ENCODE results near the gene EML6. TPM values are rescaled to one million over a fixed set of nuclear protein-coding genes. Genes with fewer than 3 reads are reported as not detected.

The EML6 gene
- total RNA-seq, 1 donor from 2014 or later, result 1.1 TPM

DNA sequence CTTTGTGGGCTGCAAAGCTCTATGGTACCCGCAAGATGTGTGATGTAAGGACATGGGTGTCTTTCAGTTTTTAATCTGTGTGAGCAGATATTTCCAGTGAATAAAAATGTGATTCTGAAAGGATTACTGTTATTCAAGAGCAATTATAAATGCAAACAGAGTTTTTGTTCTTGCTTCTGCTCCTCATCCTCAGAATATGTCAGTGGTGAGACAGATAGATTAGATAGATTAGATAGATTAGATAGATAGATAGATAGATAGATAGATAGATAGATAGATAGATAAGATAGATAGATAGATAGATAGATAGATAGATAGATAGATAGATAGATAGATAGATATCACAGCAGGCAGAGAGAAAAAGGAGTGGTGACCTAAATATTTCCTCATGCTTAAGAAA, 184.2 kb downstream of the EML6 start:
- no peak for DNase-seq (ENCODE audit: low read depth, low spot score)

DNA sequence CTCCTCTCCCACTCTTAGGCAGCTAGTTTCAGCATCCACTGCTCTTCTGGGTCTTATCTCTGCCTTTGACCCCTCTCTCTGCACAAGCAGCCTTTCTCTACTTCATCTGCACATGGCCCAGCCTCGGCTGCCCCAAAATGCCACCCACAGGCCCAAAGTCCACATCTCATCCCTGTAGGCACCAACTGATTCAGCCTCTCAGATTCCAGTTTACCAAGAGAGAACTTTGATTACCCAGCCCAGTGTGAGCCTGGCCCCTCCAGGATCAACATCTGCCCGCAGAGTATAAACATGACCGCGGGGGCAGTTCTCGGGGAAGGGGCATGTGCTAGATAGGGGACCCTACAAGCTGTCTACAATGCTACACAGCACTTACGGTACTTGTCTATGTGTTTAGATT, 185.1 kb downstream of the EML6 start:
- no peak for DNase-seq (ENCODE audit: low read depth, low spot score)

DNA sequence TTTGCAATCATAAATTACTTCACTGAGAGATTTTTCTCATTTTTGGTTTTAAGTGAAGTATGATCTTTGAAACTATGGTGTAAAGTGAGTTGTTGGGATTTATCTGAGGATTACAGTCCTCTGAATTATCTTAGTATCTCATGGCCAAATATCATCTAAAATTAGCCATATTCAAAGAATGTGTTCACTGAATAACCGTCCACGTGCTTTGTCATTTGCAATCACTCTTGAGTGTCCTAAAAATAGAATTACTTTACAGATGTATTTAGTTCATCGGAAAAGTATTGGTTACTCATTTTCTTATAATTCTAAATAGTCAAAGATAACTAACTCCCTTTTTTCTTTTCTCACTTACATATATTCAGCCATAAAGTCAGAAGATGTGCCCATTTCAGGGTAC, 185.5 kb downstream of the EML6 start:
- no peak for DNase-seq (ENCODE audit: low read depth, low spot score)

DNA sequence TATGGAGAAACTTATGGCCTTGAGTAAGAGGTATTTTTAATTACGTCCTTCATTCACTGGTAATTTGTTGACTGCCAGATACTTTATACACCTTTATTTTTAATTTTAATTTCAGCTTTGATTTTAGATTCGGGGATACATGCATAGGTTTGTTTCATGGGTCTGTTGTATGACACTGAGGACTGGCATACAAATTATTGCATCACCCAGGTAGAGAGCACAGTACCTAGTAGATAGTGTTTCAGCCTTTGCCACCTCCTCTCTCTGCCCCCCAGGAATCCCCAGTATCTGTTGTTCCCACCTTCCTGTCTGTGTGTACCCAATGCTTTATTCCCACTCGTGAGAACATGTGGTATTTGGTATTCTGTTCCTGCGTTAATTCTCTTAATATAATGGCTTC, 188.8 kb downstream of the EML6 start:
- no peak for DNase-seq (ENCODE audit: low read depth, low spot score)

DNA sequence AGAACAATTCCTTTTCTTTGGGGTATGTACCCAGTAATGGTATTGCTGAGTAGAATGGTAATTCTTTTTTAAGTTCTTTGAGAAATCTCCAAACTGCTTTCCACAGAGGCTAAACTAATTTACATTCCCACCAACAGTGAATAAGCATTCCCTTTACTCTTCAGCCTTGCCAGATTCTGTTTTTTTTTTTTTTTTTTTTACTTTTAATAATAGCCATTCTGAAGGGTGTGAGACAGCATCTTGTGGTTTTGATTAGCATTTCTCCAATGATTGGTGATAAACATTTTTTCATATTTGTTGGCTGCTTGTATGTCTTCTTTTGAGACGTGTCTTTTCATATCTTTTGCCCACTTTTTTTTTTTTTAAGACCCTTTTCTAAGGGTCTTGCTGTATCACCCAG, 189.4 kb downstream of the EML6 start:
- DNase-seq (ENCODE audit: low read depth, low spot score), result no peak

DNA sequence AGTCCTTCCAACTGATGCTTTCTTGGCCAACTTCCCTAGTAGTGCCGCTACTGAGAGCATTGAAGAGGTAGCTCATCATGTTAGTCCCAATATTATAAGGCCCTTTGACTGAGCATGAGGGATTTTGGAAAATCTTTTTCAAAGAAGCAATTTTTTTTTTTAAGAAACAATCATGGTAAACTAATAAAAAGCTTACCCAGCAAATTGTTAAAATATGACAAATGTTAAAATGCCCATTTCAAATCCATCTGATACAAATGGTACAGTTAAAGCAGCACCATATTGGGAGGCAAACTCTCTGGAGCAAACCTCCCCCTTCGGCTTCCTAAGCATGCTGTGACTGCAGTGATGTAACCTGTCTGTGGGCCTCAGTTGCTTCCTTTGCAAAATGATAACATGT, 191.2 kb downstream of the EML6 start:
- no peak for DNase-seq (ENCODE audit: low read depth, low spot score)

DNA sequence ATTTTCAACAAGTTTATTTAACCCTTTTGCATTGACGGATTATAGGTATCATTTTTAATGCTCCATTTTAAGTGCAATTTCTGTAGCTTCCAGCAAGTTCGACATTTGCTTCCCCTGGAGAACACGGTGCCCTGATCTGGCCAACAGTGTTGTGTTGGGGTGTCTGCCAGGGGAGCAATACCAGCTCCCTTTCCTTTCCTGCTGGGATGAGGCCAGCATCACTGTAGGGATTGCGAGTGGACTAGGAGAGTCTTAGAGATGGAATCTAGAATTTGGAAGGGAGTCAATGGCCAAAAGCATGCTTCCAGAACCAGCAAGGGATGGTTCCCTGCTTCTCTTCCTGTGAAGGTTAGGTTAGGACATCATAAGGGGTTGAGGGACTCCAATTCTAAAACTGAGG, 191.6 kb downstream of the EML6 start:
- DNase-seq (ENCODE audit: low read depth, low spot score), result no peak

DNA sequence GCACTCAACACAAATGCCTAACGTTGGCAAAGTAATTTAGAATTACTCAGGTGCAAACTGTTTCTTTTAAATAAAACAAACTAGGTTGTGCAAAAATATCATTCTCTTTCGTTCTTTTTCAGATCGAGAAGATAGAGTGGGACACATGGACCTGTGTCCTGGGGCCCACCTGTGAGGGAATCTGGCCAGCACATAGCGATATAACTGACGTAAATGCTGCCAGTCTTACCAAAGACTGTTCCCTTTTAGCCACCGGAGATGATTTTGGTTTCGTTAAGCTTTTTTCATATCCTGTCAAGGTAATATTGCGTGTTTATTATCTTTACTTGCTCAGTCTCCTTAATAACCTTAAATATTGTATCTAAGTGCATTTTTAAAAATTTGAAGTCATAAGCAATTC, 193.2 kb downstream of the EML6 start:
- DNase-seq (ENCODE audit: low read depth, low spot score), result no peak

DNA sequence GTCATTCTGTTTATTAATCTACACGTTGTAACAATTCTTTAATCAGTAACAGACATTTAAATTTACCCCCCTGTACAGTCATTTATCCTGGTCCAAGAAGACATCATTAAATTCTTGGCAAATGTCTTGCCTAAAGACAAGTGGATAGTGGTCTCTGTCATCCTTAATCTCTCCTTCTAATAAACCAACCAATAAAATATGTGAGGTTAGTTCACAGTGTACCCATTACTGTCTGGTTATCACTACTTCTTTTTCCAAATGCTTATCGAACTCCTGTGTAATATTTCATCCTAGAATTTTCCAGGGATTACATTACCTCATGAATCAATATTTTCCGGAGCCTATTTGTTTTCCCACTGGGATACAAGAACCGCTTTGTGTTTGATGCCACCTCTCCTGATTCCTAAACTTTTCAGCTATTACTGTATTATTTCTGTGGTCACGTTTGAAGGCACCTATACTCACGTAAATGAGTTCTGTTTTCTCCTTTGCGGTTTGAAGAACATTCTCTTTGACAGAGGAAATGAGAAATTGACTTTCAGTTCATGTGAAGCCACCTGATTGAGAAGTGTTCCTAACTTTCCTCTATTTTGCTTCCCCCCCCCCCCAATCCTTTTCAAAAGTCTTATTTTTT, 195.3 kb downstream of the EML6 start:
- no peak for DNase-seq (ENCODE audit: low read depth, low spot score)

DNA sequence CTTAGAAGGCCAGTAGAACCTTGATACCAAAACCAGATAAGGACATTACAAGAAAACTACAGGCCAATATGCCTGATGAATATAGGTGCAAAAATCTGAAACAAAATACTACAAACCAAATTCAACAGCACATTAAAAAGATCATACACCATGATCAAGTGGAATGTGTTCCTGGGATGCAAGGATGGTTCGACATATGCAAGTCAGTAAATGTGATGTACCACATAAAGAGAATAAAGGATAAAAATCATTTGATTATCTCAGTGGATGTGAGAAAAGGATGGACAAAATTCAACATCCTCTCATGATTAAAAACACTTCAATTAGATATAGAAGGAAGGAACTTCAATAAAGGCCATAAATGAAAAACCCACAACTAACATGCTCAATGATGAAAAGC, 197.2 kb downstream of the EML6 start:
- no peak for DNase-seq (ENCODE audit: low read depth, low spot score)

DNA sequence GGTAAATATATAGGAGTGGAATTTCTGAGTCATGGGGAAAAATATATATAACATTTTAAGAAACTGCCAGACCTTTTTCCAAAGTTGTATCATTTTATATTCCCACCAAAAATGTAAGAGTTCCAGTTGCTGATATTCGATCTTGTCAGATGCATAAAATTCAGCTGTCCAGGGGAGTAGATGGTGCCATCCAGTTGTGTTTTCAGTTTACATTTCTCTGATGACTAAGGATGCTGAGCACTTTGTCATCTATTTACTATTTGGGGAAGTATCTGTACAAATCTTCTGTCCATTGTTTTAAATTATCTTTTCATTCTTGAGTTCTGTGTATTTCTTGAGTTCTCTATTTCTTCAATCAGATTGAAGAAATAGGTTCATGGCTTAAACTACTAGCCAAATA, 200.7 kb downstream of the EML6 start:
- no peak for DNase-seq (ENCODE audit: low read depth, low spot score)

DNA sequence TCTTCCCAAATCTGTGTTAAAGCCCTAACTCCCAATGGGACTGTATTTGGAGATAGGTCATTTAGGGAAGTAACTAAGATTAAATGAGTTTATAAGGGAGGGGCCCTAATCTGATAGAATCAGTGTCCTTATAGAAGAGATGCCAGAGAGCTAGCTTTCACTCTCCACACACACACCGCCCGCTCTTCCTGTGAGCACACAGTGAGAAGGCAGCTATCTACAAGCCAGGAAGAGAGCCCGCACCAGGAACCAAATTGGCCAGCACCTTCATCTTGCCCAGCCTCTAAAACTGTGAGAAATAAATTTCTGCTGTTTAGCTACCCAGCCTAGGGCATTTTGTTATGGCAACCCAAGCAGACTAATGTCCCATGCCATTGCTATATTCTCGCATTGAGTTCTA, 201.6 kb downstream of the EML6 start:
- no peak for DNase-seq (ENCODE audit: low read depth, low spot score)

DNA sequence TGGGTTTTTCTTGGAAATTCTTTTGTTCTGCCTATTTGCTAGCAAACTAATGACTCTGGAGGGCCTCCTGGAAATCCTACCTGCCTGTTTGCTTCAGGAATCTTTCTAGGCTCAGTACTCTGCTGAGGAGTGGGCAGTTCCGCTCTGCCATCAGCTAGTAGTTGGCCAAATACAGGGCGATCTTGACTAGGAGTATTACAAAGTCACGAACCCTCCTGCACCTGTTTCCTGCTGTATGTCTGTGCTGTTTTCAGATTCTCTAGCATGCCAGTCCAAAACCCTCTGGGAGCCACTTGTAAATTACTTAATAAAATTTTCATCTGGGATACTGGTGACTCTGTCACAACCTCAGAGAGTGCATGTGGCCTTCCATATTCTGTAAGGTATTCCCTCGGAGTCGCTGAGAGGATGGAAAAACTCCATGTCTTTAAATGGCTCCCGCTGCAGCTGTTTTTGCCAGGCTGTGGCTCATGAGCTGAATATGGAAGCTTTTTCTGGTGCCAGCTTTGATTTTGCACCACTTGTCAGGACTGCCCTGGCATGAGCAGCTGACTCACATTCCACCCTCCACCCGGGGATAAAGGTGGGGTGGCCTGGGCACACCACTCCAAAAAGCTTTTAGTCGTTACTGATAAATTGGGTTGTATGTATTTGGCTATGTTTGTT, 203.8 kb downstream of the EML6 start:
- DNase-seq (ENCODE audit: low read depth, low spot score), result no peak

DNA sequence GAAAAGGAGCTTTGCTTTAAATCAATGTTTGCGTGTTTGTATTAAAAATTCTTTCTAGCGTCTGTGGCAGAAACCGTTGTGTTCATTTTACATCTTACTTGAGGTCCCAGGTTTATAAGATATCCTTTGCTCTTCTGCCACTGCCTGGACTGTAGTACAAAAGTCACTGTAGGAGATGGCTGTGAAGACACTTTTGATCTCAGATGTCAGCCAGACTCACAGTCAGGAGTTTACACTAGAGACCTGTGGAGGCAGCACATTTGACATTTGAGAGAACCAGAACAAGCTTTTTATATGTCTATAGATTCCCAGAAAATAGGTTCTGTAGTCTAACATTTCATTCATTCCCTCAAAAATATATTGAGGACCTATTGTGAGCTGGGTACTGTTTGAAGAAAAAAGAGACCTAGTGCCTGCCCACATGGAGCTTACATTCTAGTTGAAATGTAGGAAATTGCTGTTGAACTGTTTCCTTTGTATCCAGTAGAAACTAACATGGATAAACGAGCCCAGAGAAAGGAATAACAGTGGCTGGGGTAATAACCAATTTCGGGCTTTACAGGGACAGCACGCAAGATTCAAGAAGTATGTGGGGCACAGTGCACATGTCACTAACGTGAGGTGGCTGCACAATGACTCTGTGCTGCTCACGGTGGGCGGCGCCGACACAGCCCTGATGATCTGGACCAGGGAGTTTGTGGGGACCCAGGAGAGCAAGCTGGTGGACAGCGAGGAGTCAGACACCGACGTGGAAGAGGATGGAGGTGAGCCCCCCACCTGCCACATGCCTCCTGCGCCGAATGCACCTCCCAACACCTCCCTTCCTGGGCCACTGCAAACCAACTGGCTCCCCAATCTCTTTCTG, 204.5 kb downstream of the EML6 start:
- no peak for DNase-seq (ENCODE audit: low read depth, low spot score)

DNA sequence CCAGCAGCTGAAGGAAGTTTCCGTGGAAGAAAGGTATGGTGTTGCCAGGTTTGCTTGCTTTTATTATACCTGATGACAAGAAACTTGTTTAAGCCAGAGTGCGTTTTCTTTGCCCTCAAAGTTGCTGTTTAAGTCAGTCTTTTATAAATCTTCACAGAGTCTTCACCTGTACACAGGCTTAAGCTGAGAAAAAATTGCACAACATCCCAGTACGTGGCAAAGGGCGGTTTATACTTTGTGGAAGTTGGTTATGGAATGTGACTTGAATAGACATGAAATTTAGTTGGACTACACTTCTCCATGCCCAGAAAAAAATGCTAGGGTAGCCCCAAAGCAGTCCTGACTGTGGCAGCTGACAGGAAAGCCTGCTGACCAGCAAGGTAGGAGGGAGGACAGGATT, 205.3 kb downstream of the EML6 start:
- no peak for DNase-seq (ENCODE audit: low read depth, low spot score)

DNA sequence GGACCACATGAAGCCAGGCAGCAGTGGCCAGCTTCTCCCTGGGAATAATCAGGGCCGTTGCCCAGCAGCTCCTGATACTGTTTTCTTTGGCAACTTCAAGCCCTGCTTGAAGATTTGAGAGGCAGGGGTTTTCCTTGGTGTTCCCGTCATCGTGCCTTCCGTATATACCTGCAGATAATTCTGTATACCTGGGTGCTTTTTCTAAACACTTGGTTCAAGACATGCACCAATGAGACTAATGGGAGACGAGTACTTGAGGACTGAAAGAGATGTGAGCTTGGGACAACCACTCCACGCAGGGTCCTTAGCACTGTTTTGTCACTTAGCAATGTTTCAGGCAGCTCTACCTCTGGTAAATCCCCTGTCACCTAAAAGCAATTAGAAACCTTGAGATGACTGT, 208.0 kb downstream of the EML6 start:
- no peak for DNase-seq (ENCODE audit: low read depth, low spot score)

DNA sequence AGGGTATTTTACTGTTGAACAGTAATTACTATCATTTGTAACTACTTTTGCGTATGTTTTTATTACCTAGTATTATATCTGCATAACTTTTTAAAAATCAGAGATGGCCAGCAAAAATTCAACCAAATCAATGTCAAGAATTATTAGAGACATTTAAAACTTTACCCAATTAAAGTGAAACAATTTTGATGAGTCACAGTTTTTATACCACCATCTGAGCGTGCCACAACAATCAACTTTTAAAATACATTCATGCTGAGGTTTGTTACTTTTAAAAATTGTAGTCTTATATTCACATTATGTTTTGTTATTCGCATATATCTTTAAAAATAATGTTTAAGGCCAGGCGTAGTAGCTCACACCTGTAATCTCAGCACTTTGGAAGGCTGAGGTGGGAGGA, 211.9 kb downstream of the EML6 start:
- DNase-seq (ENCODE audit: low read depth, low spot score), result no peak

DNA sequence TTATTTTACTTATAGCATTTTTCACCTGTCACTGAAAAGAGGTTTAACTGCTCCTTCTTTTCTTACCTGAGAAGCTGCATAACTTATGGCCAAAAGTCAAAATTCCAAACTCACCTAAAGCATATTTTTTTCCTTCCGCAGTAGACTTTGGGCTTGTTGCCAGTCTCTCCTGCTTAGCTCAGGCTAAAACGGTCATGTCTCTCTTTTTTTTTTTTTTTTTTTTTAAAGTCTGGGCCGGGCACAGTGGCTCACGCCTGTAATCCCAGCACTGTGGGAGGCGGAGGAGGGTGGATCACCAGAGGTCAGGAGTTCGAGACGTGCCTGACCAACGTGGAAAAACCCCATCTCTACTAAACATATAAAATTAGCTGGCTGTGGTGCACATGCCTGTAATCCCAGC, 213.3 kb downstream of the EML6 start:
- no peak for DNase-seq (ENCODE audit: low read depth, low spot score)

DNA sequence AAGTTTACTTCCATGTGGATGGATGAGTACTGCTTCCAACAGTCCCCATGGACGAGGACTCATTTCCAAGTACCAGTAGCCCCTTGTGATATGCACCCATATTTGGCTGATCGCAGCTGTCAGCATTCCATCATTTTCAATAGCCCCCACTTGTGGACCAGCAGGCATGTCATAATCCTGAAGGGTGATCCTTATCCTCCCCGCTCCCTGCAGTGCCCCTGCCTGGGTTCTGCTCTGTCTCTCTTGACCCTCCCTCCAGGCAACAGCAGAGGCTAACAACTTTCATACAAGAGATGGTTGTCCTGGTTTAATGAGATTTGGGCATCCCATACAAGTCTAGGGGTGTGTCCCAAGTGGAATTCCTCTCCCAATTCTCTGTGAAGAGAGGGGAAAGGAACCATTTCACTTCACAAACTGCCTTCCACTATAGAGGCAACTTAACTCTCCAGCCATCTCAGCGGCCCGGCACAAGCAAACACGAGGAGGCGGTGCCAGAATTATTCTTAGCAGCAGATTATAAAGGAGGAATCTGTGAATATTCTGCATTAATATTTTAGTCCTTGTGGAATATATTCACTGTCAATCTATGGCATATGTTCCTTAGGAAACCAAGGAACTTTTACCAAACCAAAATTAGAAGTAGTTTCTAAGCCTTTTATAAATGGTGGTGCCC, 216.1 kb downstream of the EML6 start:
- DNase-seq (ENCODE audit: low read depth, low spot score), result no peak

DNA sequence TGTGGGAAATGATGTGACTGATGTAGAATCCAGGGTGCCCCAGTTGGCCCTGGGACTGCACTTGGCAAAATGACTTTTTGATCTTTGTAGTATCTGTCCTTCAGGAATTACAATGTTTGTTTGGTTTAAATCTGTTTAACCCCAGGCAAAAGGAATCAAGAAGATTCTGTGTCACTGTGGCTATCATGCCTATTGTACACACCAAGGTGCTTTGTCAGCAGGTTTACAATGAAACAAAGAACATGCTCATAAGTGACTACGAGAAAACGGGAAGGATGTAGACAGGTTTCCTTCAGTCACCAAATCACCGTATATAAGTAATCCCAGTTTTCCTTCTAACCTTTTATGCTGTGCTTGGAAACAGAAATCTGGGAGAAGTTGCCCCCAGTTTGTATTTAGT, 217.3 kb downstream of the EML6 start:
- DNase-seq (ENCODE audit: low read depth, low spot score), result no peak

DNA sequence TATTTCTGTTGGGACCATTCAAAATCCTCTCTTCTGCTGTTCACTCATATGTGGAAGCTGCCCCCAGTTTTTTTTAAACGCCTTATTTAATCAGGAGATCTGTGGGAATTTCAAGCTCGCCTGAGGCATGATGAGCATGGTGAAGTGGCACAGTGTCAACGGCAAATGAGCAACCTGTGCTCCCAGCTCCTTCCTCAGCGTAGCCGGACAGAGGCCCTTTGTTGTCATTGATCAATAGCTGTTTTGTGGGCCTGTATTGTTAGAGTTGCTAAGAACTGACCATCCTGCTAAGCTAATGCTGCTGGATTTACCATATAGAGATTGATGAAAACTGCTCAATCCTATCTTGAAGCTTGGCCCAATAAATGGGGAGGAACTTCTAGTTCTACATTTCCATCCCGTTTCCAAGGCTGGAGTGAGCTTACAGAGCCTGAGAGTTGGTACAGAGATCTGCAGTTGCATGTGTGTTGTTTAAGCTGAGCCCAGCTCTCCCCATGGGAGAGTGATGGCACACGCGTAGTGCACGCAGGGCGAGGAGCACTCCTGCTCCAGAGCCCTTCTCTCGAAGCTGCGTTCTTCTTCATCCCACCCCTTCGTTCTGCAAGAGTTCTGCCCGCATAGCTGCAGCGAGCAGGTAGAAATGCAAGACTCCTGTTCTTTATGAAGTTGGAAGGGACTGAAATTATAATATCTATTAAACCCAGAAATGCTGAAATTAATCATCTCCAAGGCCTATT, 218.0 kb downstream of the EML6 start:
- no peak for DNase-seq (ENCODE audit: low read depth, low spot score)

Data from pulmonary artery endothelial cell (primary cell).